ENCODE results near the gene HSPG2. TPM values are rescaled to one million over a fixed set of nuclear protein-coding genes. Genes with fewer than 3 reads are reported as not detected.
A peak's percentile ranks its signal among the peaks of the same experiment; 100 is the strongest.
"Not testable (repeated sequence)": the region's sequence is repeated elsewhere in the genome, so short reads cannot be mapped to it uniquely, and the experiment has no call there.

Gene HSPG2
- 62.9 TPM for polyA plus RNA-seq (2013)

DNA sequence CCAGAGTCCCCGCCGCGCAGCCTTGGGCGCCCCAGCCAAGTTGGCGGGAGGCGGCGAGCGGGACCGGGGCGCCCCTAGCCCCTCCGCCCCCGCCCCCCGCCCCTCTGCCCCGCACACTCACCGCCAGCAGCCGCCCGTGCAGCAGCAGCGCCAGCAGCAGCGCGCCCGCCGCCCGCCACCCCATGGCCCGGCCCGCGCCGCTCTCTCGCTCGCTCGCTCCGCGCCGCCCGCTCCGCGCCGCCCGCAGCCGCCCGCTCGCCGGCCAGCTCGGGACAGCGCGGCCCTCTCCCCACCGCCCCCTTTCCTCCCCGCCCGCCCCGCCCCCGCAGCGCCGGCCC, at the start of gene HSPG2:
TSS of gene HSPG2 (minus strand) at position 277 of the 338 bp plus-strand sequence. CDS start at position 184, 93 bp downstream.
- no peaks in the 10 kb centered on the region for H3K27me3 ChIP-seq (replicated peaks in 2 of 5; ENCODE audit: control insufficient read depth in 4 of 5, insufficient read depth in 5 of 5, low read length in 4 of 5)
- H3K4me3 ChIP-seq (ENCODE audit: control insufficient read depth in 1 of 7, extremely low read depth in 1 of 7, insufficient read depth in 4 of 7, low read depth in 2 of 7, low read length in 6 of 7) = peak within 1 kb of the TSS; percentile 28 to 86 (median 69)
- H3K27ac ChIP-seq (ENCODE audit: insufficient read depth in 1 of 2, low read depth in 1 of 2, low read length in 2 of 2, poor library complexity in 1 of 2, severe bottlenecking in 2 of 2) = peak within 1 kb of the TSS in 1 of 2 experiments; percentile 61
- CTCF ChIA-PET = interaction anchor here (1.0 to 1.9 kb wide), 5 partner anchors 9 to 149 kb away, joined by 3 to 5 read pairs (median 3); no protein-coding TSS in a partner anchor
- no peak for DNase-seq
- H3K9me3 ChIP-seq (ENCODE audit: control extremely low read depth in 1 of 5, control insufficient read depth in 4 of 5, insufficient read depth in 2 of 5, low read depth in 1 of 5, low read length in 4 of 5) = no peaks in the 10 kb centered on the region
- H3K36me3 ChIP-seq (ENCODE audit: control insufficient read depth in 4 of 4, insufficient read depth in 4 of 4, low read length in 3 of 4) = no peaks in the 10 kb centered on the region
- POLR2A ChIA-PET = interaction anchor here (0.5 to 1.2 kb wide), 5 partner anchors 27 to 153 kb away, joined by 3 to 5 read pairs (median 3); no protein-coding TSS in a partner anchor
- peaks cover 2 to 64% (median 57%) of the 10 kb centered on the region in 4 experiments for H3K4me1 ChIP-seq (ENCODE audit: control extremely low read depth in 1 of 4, control insufficient read depth in 4 of 4, insufficient read depth in 4 of 4, low read length in 3 of 4)
- WGBS (ENCODE audit: insufficient coverage) = 0% methylated on average over 16 of the region's 52 CpGs

DNA sequence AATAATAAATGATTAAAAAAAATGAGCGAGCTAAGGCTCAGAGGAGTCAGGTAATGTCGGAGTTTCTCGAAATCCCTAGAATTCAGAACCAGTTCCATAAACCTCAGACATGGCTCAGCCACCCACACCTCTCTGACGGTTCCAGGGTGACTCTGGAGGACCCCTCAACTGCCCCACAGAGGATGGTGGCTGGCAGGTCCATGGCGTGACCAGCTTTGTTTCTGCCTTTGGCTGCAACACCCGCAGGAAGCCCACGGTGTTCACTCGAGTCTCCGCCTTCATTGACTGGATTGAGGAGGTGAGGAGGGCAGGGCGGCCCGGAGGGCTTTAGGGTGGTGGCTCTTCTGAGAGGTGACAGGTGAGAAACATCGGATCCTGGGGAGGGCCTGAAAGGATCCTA, 49.3 kb upstream of the HSPG2 start:
- H3K9me3 ChIP-seq (ENCODE audit: control extremely low read depth in 1 of 5, control insufficient read depth in 4 of 5, insufficient read depth in 2 of 5, low read depth in 1 of 5, low read length in 4 of 5); H3K4me3 ChIP-seq (ENCODE audit: control insufficient read depth in 1 of 7, extremely low read depth in 1 of 7, insufficient read depth in 4 of 7, low read depth in 2 of 7, low read length in 6 of 7); H3K27ac ChIP-seq (ENCODE audit: insufficient read depth in 1 of 2, low read depth in 1 of 2, low read length in 2 of 2, poor library complexity in 1 of 2, severe bottlenecking in 2 of 2); H3K27me3 ChIP-seq (replicated peaks in 2 of 5; ENCODE audit: control insufficient read depth in 4 of 5, insufficient read depth in 5 of 5, low read length in 4 of 5); DNase-seq; CTCF ChIA-PET; H3K36me3 ChIP-seq (ENCODE audit: control insufficient read depth in 4 of 4, insufficient read depth in 4 of 4, low read length in 3 of 4); H3K4me1 ChIP-seq (ENCODE audit: control extremely low read depth in 1 of 4, control insufficient read depth in 4 of 4, insufficient read depth in 4 of 4, low read length in 3 of 4); POLR2A ChIA-PET: not testable (repeated sequence)
- WGBS (ENCODE audit: insufficient coverage) = 100% methylated on average over 3 of the region's 12 CpGs

GRCh38 chr1:21985893-21986292, 48.8 kb upstream of the HSPG2 start:
- H3K36me3 ChIP-seq (ENCODE audit: control insufficient read depth in 4 of 4, insufficient read depth in 4 of 4, low read length in 3 of 4); CTCF ChIA-PET; H3K27ac ChIP-seq (ENCODE audit: insufficient read depth in 1 of 2, low read depth in 1 of 2, low read length in 2 of 2, poor library complexity in 1 of 2, severe bottlenecking in 2 of 2); POLR2A ChIA-PET; H3K4me3 ChIP-seq (ENCODE audit: control insufficient read depth in 1 of 7, extremely low read depth in 1 of 7, insufficient read depth in 4 of 7, low read depth in 2 of 7, low read length in 6 of 7); DNase-seq; H3K27me3 ChIP-seq (replicated peaks in 2 of 5; ENCODE audit: control insufficient read depth in 4 of 5, insufficient read depth in 5 of 5, low read length in 4 of 5); H3K9me3 ChIP-seq (ENCODE audit: control extremely low read depth in 1 of 5, control insufficient read depth in 4 of 5, insufficient read depth in 2 of 5, low read depth in 1 of 5, low read length in 4 of 5); H3K4me1 ChIP-seq (ENCODE audit: control extremely low read depth in 1 of 4, control insufficient read depth in 4 of 4, insufficient read depth in 4 of 4, low read length in 3 of 4): not testable (repeated sequence)
- no CpG with 5 or more reads among the region's 5 CpGs for WGBS (ENCODE audit: insufficient coverage)

DNA sequence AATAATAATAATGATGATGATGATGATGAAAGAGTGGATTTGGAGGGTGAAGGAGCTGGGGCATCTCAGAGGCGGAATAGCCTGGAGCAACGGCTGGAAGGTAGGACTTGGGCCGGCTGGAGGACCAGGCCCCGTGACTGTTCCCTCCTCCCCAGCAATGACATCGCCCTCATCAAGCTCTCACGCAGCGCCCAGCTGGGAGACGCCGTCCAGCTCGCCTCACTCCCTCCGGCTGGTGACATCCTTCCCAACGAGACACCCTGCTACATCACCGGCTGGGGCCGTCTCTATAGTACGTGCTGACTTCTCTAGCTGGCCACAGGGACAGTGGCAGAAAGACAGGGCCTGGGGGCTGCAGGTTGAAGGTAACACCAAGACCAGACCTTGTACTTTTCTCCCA, 46.4 kb upstream of the HSPG2 start:
- not testable (repeated sequence) for DNase-seq; H3K4me1 ChIP-seq (ENCODE audit: control extremely low read depth in 1 of 4, control insufficient read depth in 4 of 4, insufficient read depth in 4 of 4, low read length in 3 of 4)

DNA sequence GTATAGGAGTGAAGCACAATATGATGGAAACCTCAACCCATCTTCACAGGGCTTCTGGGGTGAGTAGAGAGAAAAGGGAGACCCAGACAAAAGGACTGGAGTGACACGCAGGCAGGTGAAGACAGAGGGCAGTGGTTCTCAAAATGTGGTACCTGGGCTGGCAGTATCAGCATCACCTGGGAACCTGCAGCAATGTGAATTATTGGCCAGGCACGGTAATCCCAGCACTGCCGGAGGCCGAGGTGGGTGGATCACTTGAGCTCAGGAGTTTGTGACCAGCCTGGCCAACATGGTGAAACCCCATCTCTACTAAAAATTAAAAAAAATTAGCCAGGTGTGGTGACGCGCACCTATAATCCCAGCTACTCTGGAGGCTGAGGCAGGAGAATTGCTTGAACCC, 45.0 kb upstream of the HSPG2 start:
- H3K27ac ChIP-seq (ENCODE audit: insufficient read depth in 1 of 2, low read depth in 1 of 2, low read length in 2 of 2, poor library complexity in 1 of 2, severe bottlenecking in 2 of 2); H3K9me3 ChIP-seq (ENCODE audit: control extremely low read depth in 1 of 5, control insufficient read depth in 4 of 5, insufficient read depth in 2 of 5, low read depth in 1 of 5, low read length in 4 of 5); POLR2A ChIA-PET; H3K4me1 ChIP-seq (ENCODE audit: control extremely low read depth in 1 of 4, control insufficient read depth in 4 of 4, insufficient read depth in 4 of 4, low read length in 3 of 4); H3K27me3 ChIP-seq (replicated peaks in 2 of 5; ENCODE audit: control insufficient read depth in 4 of 5, insufficient read depth in 5 of 5, low read length in 4 of 5); DNase-seq; H3K36me3 ChIP-seq (ENCODE audit: control insufficient read depth in 4 of 4, insufficient read depth in 4 of 4, low read length in 3 of 4); CTCF ChIA-PET; H3K4me3 ChIP-seq (ENCODE audit: control insufficient read depth in 1 of 7, extremely low read depth in 1 of 7, insufficient read depth in 4 of 7, low read depth in 2 of 7, low read length in 6 of 7): not testable (repeated sequence)
- 100% methylated on average over 6 of the region's 6 CpGs for WGBS (ENCODE audit: insufficient coverage)

More for the DNA sequence above, 46.4 kb upstream of the HSPG2 start:
- POLR2A ChIA-PET; H3K9me3 ChIP-seq (ENCODE audit: control extremely low read depth in 1 of 5, control insufficient read depth in 4 of 5, insufficient read depth in 2 of 5, low read depth in 1 of 5, low read length in 4 of 5); H3K4me3 ChIP-seq (ENCODE audit: control insufficient read depth in 1 of 7, extremely low read depth in 1 of 7, insufficient read depth in 4 of 7, low read depth in 2 of 7, low read length in 6 of 7); H3K36me3 ChIP-seq (ENCODE audit: control insufficient read depth in 4 of 4, insufficient read depth in 4 of 4, low read length in 3 of 4); CTCF ChIA-PET; H3K27ac ChIP-seq (ENCODE audit: insufficient read depth in 1 of 2, low read depth in 1 of 2, low read length in 2 of 2, poor library complexity in 1 of 2, severe bottlenecking in 2 of 2); H3K27me3 ChIP-seq (replicated peaks in 2 of 5; ENCODE audit: control insufficient read depth in 4 of 5, insufficient read depth in 5 of 5, low read length in 4 of 5): not testable (repeated sequence)
- WGBS (ENCODE audit: insufficient coverage) = no CpG with 5 or more reads among the region's 15 CpGs

- H3K27ac ChIP-seq (ENCODE audit: insufficient read depth in 1 of 2, low read depth in 1 of 2, low read length in 2 of 2, poor library complexity in 1 of 2, severe bottlenecking in 2 of 2); POLR2A ChIA-PET; H3K27me3 ChIP-seq (replicated peaks in 2 of 5; ENCODE audit: control insufficient read depth in 4 of 5, insufficient read depth in 5 of 5, low read length in 4 of 5); DNase-seq; H3K4me1 ChIP-seq (ENCODE audit: control extremely low read depth in 1 of 4, control insufficient read depth in 4 of 4, insufficient read depth in 4 of 4, low read length in 3 of 4); H3K36me3 ChIP-seq (ENCODE audit: control insufficient read depth in 4 of 4, insufficient read depth in 4 of 4, low read length in 3 of 4); H3K4me3 ChIP-seq (ENCODE audit: control insufficient read depth in 1 of 7, extremely low read depth in 1 of 7, insufficient read depth in 4 of 7, low read depth in 2 of 7, low read length in 6 of 7); H3K9me3 ChIP-seq (ENCODE audit: control extremely low read depth in 1 of 5, control insufficient read depth in 4 of 5, insufficient read depth in 2 of 5, low read depth in 1 of 5, low read length in 4 of 5): not testable (repeated sequence)
- CTCF ChIA-PET = interaction anchor here (1.2 kb wide), 1 partner anchor 278 kb away, joined by 3 read pairs; no protein-coding TSS in a partner anchor
- WGBS (ENCODE audit: insufficient coverage) = 100% methylated on average over 1 of the region's 4 CpGs
Observed at GRCh38 chr1:21981253-21981652, 44.1 kb upstream of the HSPG2 start.

GRCh38 chr1:21980515-21981220, 43.6 kb upstream of the HSPG2 start:
- H3K9me3 ChIP-seq (ENCODE audit: control extremely low read depth in 1 of 5, control insufficient read depth in 4 of 5, insufficient read depth in 2 of 5, low read depth in 1 of 5, low read length in 4 of 5); H3K4me1 ChIP-seq (ENCODE audit: control extremely low read depth in 1 of 4, control insufficient read depth in 4 of 4, insufficient read depth in 4 of 4, low read length in 3 of 4); DNase-seq; H3K27me3 ChIP-seq (replicated peaks in 2 of 5; ENCODE audit: control insufficient read depth in 4 of 5, insufficient read depth in 5 of 5, low read length in 4 of 5); H3K36me3 ChIP-seq (ENCODE audit: control insufficient read depth in 4 of 4, insufficient read depth in 4 of 4, low read length in 3 of 4); H3K27ac ChIP-seq (ENCODE audit: insufficient read depth in 1 of 2, low read depth in 1 of 2, low read length in 2 of 2, poor library complexity in 1 of 2, severe bottlenecking in 2 of 2); POLR2A ChIA-PET; H3K4me3 ChIP-seq (ENCODE audit: control insufficient read depth in 1 of 7, extremely low read depth in 1 of 7, insufficient read depth in 4 of 7, low read depth in 2 of 7, low read length in 6 of 7): not testable (repeated sequence)
- WGBS (ENCODE audit: insufficient coverage) = 86% methylated on average over 7 of the region's 21 CpGs
- CTCF ChIA-PET = interaction anchor here (1.2 kb wide), 1 partner anchor 278 kb away, joined by 3 read pairs; no protein-coding TSS in a partner anchor
